HG02571 (cell line): ENCODE data around the gene CTRB1.

ENCODE experiments used
- ATAC-seq: cut with Tn5 transposase; IDR thresholded peaks from one replicate; pipeline ENCODE4 v1.9.1; 2021; ENCODE audit warnings: mild to moderate bottlenecking, moderate library complexity; ENCODE audit not compliant: unreplicated experiment

The CTRB1 gene

GRCh38 chr16:75225092-75225491, 6.3 kb downstream of the CTRB1 start:
- no peak for ATAC-seq

- no peak for ATAC-seq
Measured at GRCh38 chr16:75225678-75226515, 7.1 kb downstream of the CTRB1 start.

- no peak for ATAC-seq
Measured at GRCh38 chr16:75226550-75227360, 8.0 kb downstream of the CTRB1 start.

GRCh38 chr16:75227361-75228142, 8.8 kb downstream of the CTRB1 start:
- no peak for ATAC-seq

- ATAC-seq: no peak
Measured at GRCh38 chr16:75228143-75228976, 9.6 kb downstream of the CTRB1 start.

GRCh38 chr16:75229172-75230031, 10.6 kb downstream of the CTRB1 start:
- ATAC-seq: no peak

GRCh38 chr16:75230471-75231110, 11.8 kb downstream of the CTRB1 start:
- no peak for ATAC-seq

- no peak for ATAC-seq
Measured at GRCh38 chr16:75231570-75231969, 12.8 kb downstream of the CTRB1 start.

GRCh38 chr16:75233611-75233938, 14.8 kb downstream of the CTRB1 start:
- no peak for ATAC-seq

GRCh38 chr16:75234856-75235696, 16.3 kb downstream of the CTRB1 start:
- ATAC-seq: no peak

- no peak for ATAC-seq
Measured at GRCh38 chr16:75235721-75236193, 17.0 kb downstream of the CTRB1 start.

GRCh38 chr16:75236232-75236631, 17.4 kb downstream of the CTRB1 start:
- ATAC-seq: no peak

- no peak for ATAC-seq
Measured at GRCh38 chr16:75236736-75237397, 18.1 kb downstream of the CTRB1 start.

GRCh38 chr16:75237398-75238131, 18.8 kb downstream of the CTRB1 start:
- ATAC-seq: no peak

GRCh38 chr16:75238132-75238852, 19.5 kb downstream of the CTRB1 start:
- no peak for ATAC-seq

- no peak for ATAC-seq
Measured at GRCh38 chr16:75238853-75239541, 20.2 kb downstream of the CTRB1 start.
